Hematopoietic multipotent progenitor cell treated with erythropoietin and hydrocortisone succinate and interleukin-3 and kit ligand, for 15 days (in vitro differentiated cells): ENCODE measurements around the gene PLLP.
"Not testable (repeated sequence)": the region's sequence is repeated elsewhere in the genome, so short reads cannot be mapped to it uniquely, and the experiment has no call there.

ENCODE experiments used
- DNase-seq: peaks from one replicate; pipeline ENCODE4 v3.0.0-alpha.2; 2015; ENCODE audit warnings: low spot score

Gene PLLP

DNA sequence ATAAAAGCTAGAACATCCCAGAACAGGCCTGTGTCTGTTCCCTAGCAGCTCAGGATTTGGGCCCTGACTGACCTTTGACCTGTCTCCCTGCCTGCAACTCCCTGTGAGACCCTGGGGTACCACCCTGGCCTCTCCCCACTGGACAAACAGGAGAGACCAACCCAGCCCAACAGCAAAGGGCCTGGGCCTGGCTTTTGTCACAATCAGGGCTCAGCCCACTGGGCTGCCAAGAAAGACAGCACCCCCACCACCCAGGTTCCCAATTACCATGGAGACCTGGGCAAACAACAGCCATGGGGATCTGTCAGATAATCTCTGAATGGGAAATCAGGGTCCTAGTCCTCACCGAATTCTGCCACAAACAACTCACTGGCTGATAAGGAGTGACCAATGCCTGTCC lies 11.1 kb downstream of the PLLP start:
- DNase-seq: no peak

- DNase-seq: no peak
These were observed 12.5 kb downstream of the PLLP start for GRCh38 chr16:57271867-57272495.

DNA sequence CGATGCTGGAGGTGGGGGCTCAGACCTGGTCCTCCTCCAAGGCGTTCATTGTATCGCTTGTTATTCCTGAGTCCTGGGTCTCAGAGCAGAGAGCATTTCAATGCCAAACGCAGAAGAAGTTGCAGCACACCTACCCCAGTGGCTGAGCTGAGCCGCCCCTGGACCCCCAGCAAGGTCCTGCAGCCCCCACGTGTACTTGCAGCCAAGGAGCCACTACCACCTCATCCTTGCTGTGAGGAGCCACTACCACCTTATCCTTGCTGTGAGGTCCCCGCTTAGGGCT lies 13.5 kb downstream of the PLLP start:
- DNase-seq: no peak

GRCh38 chr16:57270221-57271062 lies 14.0 kb downstream of the PLLP start:
- DNase-seq: no peak

GRCh38 chr16:57268804-57269800 lies 15.4 kb downstream of the PLLP start:
- peak; percentile 87 for DNase-seq

DNA sequence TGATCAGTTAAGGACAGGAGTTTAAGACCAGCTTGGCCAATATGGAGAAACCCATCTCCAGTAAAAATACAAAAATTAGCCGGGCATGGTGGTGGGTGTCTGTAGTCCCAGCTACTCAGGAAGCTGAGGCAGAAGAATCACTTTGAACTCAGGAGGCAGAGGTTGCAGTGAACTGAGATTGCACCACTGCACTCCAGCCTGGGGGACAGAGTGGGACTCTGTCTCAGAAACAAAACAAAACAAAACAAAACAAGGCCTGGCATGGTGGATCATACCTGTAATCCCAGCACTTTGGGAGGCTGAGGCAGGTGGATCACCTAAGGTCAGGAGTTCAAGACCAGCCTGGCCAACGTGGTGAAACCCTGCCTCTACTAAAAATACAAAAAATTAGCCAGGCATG lies 17.1 kb downstream of the PLLP start:
- DNase-seq: not testable (repeated sequence)

DNA sequence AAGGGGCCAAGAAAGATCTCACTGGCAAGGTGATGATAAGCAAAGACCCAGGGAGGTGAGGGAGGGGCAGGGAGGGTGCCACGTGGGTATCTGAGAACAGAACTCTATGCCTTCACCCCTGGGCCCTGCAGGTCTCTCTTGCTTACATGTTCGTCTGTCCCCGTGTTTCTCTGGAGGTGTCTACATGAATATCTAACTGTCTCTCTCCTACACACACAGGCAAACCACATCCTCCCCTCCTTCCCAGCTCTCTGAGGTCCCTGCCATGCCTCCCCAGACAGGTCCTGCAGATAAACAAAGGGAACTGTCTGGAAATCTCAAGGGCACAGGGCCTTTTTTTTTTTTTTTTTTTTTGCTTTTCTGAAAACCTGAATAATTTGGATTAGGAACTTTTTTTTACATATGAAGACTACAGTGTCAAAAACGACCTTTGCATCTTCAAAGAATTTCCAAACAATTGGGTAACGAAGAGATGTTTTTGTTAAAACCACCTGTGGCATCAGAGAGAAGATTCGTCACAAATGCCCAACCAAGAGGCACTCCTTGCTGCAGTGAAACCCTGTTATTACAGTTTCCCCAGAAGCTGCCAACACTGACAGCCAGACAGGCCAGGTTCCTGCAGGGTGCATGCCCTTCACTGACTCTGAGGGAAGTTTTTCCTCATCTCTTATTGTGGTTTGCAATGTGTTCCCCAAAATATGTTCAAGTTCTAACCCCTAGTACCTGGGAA lies 17.8 kb downstream of the PLLP start:
- DNase-seq: peak; percentile 33

GRCh38 chr16:57265850-57266530 lies 18.5 kb downstream of the PLLP start:
- DNase-seq: peak; percentile 61

DNA sequence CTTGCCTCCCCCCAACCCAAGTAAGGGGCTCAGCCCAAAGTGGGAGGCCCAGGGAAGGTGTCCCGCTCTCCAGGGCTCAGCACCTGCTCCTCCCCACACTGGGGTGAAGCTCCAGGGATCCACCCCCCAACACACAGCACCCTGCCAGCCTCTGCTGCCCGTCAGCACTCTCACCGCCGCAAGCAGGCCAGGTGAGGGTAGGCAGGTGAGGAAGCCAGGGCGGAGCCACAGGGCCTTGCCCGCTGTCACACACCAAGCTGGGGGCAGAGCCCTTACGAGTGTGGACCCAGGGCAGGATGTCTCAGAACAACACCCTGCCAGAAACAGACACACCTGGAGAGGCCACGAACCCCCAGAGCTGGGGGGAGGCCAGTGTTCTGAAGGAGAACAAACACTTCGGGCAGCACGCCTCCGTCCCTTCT lies 19.5 kb downstream of the PLLP start:
- DNase-seq: no peak

DNA sequence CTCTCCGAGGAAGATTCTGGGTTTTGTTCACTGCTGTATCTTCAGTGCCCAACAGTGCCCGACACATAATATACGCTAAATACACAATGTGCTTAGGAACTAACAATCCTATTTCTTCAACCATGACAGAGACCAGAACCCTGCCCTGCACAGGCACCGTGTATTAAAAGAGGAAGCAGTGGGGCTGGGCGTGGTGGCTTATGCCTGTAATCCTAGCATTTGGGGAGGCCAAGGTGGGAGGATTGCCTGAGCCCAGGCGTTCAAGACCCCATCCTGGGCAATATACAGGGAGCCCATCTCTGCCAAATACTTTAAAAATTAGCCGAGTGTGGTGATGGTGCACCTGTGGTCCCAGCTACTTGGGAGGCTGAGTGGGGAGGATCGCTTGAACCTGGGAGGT lies 20.1 kb downstream of the PLLP start:
- no peak for DNase-seq

DNA sequence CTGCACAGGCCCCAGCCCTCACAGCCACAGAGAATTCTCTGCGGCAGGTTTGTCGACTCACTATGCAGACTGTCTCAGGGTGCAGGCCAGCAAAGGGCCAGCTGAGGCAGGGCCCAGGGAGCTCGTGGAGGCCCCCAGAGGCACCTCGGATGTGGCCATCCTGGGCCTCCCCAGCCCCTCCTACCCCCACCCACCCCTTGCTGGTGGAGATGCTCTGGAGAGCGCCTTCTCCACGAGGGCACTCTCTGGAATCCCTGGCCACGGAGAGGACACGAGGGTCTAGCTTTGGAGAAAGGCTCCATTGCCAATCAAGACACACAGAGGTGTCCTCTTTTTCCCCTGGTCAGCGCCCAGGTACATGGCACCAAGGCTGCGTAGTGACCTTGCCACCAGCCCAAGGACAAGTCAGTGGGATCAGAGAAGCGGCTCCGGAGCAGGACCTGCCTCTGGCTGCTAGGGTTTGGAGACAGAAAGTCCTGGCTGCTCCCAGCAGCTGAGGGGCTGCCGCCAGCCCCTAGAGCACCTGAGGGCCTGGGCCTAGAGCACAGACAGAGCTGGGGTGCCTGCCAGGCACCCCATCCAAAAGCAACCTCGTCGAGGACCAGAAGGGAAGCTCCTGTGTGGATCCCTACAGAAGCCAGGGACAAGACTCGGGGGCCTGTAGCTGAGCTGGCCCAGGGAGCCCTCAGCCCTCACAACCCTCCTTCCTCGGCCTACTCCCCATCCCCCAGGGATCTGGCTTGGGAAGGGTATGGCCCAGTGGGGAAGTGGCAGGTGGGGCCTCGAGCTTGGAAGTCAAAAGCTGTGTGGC lies 20.7 kb downstream of the PLLP start:
- DNase-seq: no peak

- no peak for DNase-seq
These were observed 21.5 kb downstream of the PLLP start for GRCh38 chr16:57262841-57263540.

DNA sequence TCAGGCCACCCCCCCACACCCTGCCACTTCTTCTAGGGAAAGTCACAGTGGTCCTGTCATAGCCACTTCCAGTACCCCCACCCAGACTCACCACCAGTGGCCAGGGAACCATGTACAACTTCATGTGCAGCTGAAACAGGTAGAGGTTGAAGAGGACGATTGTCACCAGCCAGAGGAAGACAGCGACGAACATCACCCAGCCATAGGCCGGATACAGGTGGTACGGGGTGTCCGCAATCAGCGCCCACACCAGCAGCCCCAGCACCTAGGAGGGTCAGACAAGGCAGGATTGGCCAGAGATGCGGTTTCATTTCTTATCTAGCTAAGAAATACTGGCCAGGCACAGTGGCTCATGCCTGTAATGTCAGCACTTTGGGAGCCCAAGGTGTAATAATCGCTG lies 22.7 kb downstream of the PLLP start:
- no peak for DNase-seq

- no peak for DNase-seq
These were observed 24.1 kb downstream of the PLLP start for GRCh38 chr16:57260294-57260929.

GRCh38 chr16:57258910-57259475 lies 25.5 kb downstream of the PLLP start:
- DNase-seq: no peak

GRCh38 chr16:57258226-57258909 lies 26.1 kb downstream of the PLLP start:
- no peak for DNase-seq

DNA sequence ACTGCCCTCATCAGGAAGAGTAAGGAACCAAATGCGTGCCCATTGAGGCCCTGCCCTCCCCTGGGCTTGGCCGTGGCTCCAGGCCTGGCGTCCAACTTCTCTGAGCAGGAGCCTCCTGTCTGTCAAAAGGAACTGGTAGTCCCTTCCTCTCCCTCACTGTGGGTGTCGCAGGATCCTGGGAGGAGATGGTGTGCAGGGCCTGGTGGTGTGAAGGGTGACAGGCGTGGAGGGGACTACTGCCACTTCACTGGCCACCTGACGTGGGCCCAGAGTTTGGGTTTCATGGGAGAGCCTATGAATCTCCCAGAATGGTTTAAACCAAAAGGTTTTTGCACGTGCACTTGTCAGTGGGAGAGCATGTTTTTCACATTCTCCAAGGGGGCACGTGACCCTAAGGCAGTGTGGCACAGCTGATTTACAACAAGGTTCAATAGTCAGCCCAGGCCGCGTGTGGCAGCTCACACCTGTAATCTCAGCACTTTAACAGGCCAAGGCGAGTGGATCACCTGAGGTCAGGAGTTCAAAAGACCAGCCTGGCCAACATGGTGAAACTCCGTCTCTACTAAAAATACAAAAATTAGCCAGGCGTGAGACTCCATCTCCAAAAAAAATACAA lies 26.9 kb downstream of the PLLP start:
- no peak for DNase-seq
